ENCODE measurements around the gene MINDY4. TPM values are rescaled to one million over a fixed set of nuclear protein-coding genes. Genes with fewer than 3 reads are reported as not detected.

Gene MINDY4
- total RNA-seq, 1 experiment from 2014 or later = 1.8 TPM

GRCh38 chr7:30723776-30724175 is 47.4 kb upstream of the MINDY4 start:
- DNase-seq (ENCODE audit: low spot score) = no peak
- peaks cover 26% of the 10 kb centered on the region for H3K9me3 Mint-ChIP-seq
- peaks cover 17% of the 10 kb centered on the region for H3K36me3 Mint-ChIP-seq
- H3K27ac Mint-ChIP-seq = no peak overlapping the region
- peaks cover 32% of the 10 kb centered on the region for H3K27me3 Mint-ChIP-seq (ENCODE audit: low read depth)
- H3K4me3 Mint-ChIP-seq = no peak overlapping the region
- TF ChIP-seq MAX (CRISPR knock-in tag; IDR thresholded peaks at IDR 0.05) (no peak), MLX (CRISPR knock-in tag; IDR thresholded peaks at IDR 0.05) (no peak), ZNF512 (CRISPR knock-in tag; IDR thresholded peaks at IDR 0.05; ENCODE audit: borderline replicate concordance) (no peak), NFATC4 (CRISPR knock-in tag; IDR thresholded peaks at IDR 0.05) (no peak), IRF2 (CRISPR knock-in tag; IDR thresholded peaks at IDR 0.05; ENCODE audit: borderline replicate concordance, low read depth) (no peak), OVOL2 (CRISPR knock-in tag; IDR thresholded peaks at IDR 0.05; ENCODE audit: borderline replicate concordance) (no peak), PRDM15 (CRISPR knock-in tag; IDR thresholded peaks at IDR 0.05) (no peak), RELA (CRISPR knock-in tag; IDR thresholded peaks at IDR 0.05; ENCODE audit: borderline replicate concordance) (no peak), ZNF263 (CRISPR knock-in tag; IDR thresholded peaks at IDR 0.05; ENCODE audit: low read depth) (no peak), SMAD4 (CRISPR knock-in tag; IDR thresholded peaks at IDR 0.05) (no peak), MYBL2 (CRISPR knock-in tag; IDR thresholded peaks at IDR 0.05) (no peak), ZNF281 (CRISPR knock-in tag; IDR thresholded peaks at IDR 0.05) (no peak), ELF4 (CRISPR knock-in tag; IDR thresholded peaks at IDR 0.05; ENCODE audit: low read depth) (no peak), ZMAT4 (CRISPR knock-in tag; IDR thresholded peaks at IDR 0.05) (no peak)
- H3K4me1 Mint-ChIP-seq = peaks cover 31% of the 10 kb centered on the region
- ChIA-PET POLR2A (no interaction called here), CTCF (interaction anchor here (1.2 kb wide), 1 partner anchor 215 kb away, joined by 3 read pairs; no protein-coding TSS in a partner anchor)
- ATAC-seq = no peak

- H3K27ac Mint-ChIP-seq = peak overlapping the region; percentile 87; the same call in 1 of the 2 replicates
- H3K4me3 Mint-ChIP-seq = no peak overlapping the region
- H3K36me3 Mint-ChIP-seq = no peaks in the 10 kb centered on the region
- DNase-seq (ENCODE audit: low spot score) = no peak
- no peaks in the 10 kb centered on the region for H3K9me3 Mint-ChIP-seq
- CTCF ChIA-PET = interaction anchor here (0.6 to 1.8 kb wide), 7 partner anchors 12 to 723 kb away, joined by 3 to 5 read pairs (median 4); partner anchors contain the start of gene CRHR2
- ATAC-seq = no peak
- peaks cover 12% of the 10 kb centered on the region for H3K27me3 Mint-ChIP-seq (ENCODE audit: low read depth)
- POLR2A ChIA-PET = no interaction called here
- peaks cover 38% of the 10 kb centered on the region for H3K4me1 Mint-ChIP-seq
- TF ChIP-seq OVOL2 (CRISPR knock-in tag; IDR thresholded peaks at IDR 0.05; ENCODE audit: borderline replicate concordance) (no peak), ZNF232 (CRISPR knock-in tag; IDR thresholded peaks at IDR 0.05) (no peak), ESRRA (CRISPR knock-in tag; IDR thresholded peaks at IDR 0.05; ENCODE audit: borderline replicate concordance) (no peak), NFE2L1 (CRISPR knock-in tag; IDR thresholded peaks at IDR 0.05) (no peak), ZNF416 (CRISPR knock-in tag; IDR thresholded peaks at IDR 0.05) (no peak), USF1 (CRISPR knock-in tag; IDR thresholded peaks at IDR 0.05) (no peak), ZNF281 (CRISPR knock-in tag; IDR thresholded peaks at IDR 0.05) (no peak), FOXP1 (CRISPR knock-in tag; IDR thresholded peaks at IDR 0.05; ENCODE audit: borderline replicate concordance) (no peak)
Observed at GRCh38 chr7:30726296-30727006, 44.8 kb upstream of the MINDY4 start.

Data from WTC11 (cell line).